SKM-1 treated with dmso at 0.1 percent for 144 hours (cell line): ENCODE results near the gene USP21.

Experiments used
- DNase-seq: peaks from one replicate; lab custom pipeline; 2025; ENCODE audit not compliant: unreplicated experiment; lab: John Stamatoyannopoulos, UW

Gene USP21

DNA sequence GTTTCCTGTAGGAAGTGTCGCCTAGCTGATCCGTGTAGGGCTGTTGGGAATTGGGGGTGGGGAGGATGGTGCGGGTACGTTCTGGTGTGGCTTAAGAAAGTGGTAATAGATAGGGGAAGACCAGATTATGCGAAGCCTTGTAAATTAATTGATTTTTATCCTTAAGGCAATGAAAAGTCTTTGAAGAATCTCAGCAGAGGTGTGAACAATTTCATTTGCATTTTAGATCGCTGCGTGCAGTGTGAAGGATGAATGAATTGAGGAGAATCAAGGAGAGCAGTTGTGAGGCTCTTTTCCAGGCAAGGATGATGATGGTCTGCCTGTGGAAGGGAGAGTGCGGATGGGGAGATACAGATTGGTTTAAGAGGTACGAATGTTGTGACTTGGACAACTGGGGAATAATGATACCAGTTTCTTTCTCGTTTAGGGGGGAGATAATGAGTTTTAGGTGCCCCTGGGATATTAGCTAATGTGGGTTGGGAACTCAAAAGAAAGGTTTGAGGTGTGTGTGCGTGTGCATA is 26.0 kb upstream of the USP21 start:
- DNase-seq, result no peak

DNA sequence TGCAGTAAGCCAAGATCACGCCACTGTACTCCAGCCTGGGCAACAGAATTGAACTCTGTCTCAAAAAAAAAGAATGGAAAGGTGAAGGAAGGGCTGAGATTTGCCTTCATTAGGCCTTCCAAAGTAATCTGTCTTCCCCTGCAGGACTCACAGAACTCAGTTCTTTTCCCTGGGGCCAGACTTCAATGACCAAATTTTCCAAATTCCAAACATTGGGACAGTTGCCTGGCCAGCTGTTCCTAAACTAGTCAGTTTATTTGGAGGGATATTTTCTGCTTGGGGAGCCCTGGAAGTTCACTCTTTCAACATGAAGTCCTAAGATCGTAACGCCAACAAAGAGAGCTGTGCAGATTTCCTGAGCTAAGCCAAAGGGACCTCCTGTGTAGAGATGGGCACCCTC is 21.4 kb upstream of the USP21 start:
- DNase-seq, result no peak

DNA sequence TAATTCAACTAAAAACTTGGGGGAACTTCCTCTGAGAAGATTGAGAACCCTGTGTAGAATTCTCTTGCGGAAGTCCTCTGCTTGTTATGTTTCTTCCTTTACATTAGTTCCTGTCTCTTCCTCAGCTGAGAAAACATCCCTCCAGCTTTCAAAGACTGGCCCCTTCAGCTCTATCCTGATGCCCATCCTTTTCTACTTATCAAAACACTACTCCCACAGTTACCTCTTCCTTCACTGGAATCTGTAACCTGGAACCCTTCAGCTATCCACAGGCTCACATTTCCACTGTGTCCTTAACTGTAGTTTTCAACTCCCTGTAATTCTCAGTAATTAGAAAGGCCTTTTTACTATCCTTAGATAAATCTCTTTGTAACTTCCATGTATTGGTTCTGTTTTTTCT is 20.9 kb upstream of the USP21 start:
- no peak for DNase-seq

DNA sequence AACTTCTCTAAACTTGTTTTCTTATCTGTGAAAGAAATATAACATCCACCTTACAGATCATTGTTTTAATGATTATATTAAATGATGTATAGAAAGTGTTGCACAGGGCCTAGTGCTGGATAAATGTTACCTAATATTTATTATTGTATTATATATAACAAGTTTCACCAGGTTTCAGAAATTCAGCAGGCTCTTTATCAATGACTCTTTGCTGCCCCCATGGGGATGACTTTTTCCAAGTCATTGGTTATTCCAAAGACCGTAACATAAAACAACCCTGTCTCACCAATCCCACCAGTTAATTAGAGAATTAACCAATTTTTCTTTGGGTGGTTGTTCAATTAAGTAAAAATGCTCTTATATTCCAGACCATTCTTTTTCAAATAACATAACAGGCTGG is 19.5 kb upstream of the USP21 start:
- DNase-seq, result no peak

DNA sequence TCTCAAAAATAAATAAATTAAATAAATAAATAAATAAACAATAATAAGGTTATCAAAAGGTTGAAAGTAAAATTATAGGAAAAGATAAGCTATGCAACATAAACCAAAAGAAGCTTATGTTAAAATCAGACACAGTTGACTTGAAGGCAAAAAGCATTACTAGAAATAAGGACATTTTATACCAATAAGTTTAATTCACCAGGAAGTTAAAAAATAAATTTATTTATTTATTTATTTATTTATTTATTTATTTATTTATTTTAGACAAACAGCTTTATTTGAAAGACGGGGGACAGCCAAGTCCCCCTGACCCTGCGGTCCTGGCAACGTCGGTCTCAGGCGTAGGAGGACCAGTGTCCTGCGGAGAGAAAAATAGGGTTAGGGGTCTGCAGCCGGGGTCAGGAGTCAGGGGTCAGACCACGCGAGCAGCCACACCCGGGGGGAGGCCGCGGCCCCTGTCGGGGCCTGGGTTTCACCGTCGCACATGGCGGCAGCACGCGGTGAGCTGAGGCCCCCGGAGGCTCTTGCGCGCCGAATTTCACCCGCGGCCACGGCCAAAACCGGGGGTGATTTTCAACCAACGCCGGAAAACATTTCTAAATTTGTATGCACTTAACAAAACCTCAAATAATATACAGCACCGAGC is 18.4 kb upstream of the USP21 start:
- DNase-seq, result no peak

DNA sequence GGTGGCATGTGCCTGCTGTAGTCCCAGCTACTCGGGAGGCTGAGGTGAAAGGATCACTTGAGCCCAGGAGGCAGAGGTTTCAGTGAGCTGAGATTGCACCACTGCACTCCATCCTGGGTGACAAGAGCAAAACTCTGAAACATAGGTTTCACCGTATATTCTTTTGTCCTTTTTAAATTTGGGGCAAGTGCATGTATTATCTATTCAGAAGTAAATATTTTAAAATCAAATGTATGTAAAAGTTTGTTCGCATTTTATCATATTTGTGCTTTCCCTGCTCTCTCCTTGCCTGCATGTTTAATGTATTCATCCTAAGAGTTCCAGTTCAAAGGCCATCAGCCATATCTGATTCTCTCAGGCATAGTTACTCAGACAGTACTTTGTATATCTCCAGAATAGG is 13.5 kb upstream of the USP21 start:
- no peak for DNase-seq

DNA sequence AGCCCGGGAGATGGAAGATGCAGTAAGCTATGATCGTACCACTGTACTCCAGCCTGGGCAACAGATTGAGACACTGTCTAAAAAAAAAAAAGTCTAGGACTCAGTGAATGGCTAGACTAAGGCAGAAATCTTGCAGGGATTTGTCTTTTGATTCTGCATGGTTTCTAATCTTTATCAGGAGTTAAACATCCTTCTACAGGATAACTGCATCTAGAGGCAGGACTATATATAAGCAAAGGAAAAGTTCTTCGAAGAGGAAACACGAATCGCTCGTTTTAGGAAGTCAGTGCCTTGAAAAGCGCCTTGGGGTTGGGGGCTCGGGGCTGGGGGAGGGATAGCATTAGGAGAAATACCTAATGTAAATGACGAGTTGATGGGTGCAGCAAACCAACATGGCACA is 6.1 kb upstream of the USP21 start:
- DNase-seq, result peak; percentile 35

DNA sequence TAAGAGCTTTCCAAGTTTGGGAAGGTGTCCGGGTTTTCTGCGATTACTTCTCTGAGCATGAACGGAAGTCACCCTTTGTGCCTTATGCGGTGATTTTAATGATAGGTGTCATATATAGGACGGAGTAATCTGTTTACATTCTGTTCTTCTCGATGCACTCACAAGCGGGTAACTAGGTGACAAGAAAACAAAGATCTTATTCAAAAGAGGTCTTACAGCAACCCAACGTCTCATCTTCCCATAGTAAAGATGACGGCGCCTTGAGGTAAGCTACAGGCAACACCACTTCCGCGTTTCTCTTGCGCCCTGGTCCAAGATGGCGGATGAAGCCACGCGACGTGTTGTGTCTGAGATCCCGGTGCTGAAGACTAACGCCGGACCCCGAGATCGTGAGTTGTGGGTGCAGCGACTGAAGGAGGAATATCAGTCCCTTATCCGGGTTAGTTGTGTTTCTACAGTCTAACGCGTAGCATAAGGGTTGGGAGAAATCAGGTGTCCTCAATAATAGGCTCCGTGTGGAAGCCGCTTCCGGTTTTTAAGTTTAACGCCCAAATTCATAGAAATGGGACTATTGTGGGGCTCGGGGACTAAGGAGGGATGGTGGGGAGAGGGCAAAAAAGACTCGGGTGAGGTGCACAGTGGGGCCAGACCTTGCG is 5.5 kb upstream of the USP21 start, which contains the start of gene UFC1:
UFC1 (plus strand) TSS at position 297 of the 656 bp plus-strand sequence; CDS start at position 317, 20 bp downstream.
- DNase-seq, result peak; percentile 93

DNA sequence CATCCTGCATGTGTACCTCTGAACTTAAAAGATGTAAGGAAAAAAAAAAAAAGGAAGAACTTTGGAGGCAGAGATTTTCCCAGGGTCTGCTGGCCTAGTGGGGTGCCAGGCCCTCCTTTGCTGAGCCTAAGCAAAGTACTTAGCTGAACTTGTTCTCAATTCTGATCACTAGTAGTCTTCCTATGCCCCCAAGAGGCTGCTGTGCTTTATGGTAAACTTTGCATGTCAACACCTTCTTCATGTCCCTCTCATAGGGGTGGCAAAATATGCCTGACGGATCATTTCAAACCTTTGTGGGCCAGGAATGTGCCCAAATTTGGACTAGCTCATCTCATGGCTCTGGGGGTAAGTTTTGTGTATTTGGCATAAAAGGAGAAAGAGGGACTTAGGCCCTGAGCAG is 1.4 kb upstream of the USP21 start:
- no peak for DNase-seq

DNA sequence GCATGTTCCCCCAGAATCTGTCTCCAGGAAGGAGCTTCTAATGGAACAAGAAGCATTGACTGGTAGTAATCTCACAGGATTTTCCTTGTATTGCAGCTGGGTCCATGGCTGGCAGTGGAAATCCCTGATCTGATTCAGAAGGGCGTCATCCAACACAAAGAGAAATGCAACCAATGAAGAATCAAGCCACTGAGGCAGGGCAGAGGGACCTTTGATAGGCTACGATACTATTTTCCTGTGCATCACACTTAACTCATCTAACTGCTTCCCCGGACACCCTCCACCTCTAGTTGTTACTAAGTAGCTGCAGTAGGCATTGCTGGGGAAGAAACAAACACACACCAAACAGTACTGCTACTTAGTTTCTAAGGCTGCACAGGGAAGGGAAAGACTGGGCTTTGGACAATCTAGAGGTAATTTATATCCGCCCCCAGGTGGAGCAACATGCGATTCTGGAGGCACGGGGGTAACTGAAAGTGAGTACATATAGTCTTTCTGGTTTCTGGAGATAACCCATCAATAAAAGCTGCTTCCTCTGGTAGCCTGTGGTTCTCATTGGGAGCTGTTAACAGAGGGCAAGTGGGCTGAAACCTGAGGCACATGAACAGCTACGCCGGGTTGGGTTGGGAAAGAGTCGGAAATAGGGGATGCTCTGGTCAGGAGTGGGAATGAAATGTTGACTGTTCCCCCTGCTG is 837 bp upstream of the USP21 start:
- no peak for DNase-seq

DNA sequence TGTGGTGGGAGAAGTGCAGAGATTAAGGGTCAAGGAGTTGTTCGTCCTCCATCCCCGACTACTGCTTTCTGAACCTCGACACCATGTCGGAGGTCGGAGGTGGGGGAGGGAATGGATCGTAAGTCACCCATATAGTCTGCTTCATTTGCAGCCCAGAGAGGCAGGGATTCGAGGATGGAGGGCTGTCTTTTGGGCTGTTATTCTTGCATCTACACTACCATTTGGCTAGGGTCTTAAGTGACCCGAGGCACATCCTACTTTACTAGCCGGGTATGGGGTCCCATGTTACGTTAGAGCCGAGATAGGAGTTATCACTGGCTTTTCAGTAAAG is 578 bp downstream of the USP21 start:
- no peak for DNase-seq

DNA sequence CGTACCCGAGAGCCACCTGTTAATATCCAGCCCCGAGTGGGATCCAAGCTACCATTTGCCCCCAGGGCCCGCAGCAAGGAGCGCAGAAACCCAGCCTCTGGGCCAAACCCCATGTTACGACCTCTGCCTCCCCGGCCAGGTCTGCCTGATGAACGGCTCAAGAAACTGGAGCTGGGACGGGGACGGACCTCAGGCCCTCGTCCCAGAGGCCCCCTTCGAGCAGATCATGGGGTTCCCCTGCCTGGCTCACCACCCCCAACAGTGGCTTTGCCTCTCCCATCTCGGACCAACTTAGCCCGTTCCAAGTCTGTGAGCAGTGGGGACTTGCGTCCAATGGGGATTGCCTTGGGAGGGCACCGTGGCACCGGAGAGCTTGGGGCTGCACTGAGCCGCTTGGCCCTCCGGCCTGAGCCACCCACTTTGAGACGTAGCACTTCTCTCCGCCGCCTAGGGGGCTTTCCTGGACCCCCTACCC is 1.4 kb downstream of the USP21 start:
- DNase-seq, result no peak

DNA sequence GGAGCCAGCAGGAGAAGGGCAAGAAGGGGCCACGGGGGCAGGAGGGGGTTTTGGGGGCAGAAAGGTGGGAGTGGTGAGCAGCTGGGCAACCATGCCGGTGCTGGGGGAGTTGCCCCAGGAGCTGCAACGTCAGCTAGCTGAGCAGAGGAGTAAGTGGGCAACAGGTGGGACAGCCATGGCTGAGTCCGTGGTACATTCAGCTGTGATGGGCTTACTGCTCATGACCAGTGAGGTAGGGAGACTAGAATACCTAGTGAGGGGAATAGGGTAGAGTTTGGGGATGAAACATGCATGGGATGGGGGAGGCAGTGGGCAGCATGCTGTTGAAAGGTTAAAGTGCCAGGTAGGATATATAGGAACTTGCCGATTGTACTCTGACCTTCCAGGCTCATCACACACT is 2.4 kb downstream of the USP21 start:
- DNase-seq, result no peak

DNA sequence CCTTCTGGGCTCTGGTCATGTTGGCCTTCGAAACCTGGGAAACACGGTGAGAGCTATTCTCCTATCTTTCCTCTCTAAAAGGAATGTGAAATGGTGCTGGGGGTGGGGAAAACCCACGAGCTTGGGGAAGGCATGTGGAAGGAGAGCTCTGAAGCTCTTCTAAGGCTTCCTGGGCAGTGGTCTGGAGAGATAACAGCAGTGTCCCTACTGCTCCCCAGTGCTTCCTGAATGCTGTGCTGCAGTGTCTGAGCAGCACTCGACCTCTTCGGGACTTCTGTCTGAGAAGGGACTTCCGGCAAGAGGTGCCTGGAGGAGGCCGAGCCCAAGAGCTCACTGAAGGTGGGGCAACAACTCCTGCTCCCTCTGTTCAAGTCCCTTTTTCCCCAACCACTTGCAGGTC is 2.8 kb downstream of the USP21 start:
- no peak for DNase-seq

DNA sequence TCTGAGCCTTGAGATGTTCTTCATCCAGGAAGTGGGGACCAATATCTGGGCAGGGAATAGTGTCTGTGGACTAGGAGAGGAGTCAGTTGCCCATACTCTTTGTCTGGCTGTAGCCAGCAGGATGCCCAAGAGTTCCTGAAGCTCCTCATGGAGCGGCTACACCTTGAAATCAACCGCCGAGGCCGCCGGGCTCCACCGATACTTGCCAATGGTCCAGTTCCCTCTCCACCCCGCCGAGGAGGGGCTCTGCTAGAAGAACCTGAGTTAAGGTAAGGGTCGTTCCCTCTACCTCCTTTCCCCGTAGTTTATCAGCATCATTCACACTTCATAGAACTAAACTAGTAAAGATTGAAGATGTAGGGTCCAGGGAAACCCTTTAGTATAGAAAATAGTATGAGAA is 3.5 kb downstream of the USP21 start:
- DNase-seq, result no peak

DNA sequence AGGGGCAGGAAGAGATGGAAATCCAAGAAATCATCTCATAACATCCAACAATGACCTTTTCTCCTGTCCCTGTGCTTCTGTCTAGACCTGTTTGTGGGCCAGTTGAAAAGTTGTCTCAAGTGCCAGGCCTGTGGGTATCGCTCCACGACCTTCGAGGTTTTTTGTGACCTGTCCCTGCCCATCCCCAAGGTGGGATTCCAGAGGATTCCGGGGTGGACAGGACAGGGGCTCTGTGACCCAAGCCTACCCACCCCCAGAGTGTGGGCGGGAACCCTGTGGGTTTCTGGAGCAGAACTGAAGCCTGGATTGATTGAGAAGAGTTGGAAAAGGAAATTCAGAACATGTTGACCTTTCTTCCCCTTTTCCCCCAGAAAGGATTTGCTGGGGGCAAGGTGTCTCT is 4.5 kb downstream of the USP21 start:
- no peak for DNase-seq

DNA sequence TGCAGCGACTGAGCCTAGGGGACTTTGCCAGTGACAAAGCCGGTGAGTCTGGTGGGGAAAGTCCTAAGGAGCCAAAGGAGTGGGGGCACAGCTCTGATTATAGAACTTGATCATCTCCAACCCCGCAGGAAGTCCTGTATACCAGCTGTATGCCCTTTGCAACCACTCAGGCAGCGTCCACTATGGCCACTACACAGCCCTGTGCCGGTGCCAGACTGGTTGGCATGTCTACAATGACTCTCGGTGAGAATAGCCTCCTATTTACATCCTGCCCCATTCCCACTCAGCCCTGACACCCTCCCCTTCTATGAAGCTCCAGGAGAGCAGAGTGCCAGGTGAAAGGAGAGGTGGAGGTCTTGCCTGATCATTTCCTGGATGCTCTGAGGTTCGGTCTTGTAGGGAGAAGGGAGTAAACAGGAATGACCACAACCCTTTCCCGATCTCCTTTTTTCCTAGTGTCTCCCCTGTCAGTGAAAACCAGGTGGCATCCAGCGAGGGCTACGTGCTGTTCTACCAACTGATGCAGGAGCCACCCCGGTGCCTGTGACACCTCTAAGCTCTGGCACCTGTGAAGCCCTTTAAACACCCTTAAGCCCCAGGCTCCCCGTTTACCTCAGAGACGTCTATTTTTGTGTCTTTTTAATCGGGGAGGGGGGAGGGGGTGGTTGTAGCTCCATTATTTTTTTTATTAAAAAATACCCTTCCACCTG is 5.8 kb downstream of the USP21 start:
- no peak for DNase-seq

DNA sequence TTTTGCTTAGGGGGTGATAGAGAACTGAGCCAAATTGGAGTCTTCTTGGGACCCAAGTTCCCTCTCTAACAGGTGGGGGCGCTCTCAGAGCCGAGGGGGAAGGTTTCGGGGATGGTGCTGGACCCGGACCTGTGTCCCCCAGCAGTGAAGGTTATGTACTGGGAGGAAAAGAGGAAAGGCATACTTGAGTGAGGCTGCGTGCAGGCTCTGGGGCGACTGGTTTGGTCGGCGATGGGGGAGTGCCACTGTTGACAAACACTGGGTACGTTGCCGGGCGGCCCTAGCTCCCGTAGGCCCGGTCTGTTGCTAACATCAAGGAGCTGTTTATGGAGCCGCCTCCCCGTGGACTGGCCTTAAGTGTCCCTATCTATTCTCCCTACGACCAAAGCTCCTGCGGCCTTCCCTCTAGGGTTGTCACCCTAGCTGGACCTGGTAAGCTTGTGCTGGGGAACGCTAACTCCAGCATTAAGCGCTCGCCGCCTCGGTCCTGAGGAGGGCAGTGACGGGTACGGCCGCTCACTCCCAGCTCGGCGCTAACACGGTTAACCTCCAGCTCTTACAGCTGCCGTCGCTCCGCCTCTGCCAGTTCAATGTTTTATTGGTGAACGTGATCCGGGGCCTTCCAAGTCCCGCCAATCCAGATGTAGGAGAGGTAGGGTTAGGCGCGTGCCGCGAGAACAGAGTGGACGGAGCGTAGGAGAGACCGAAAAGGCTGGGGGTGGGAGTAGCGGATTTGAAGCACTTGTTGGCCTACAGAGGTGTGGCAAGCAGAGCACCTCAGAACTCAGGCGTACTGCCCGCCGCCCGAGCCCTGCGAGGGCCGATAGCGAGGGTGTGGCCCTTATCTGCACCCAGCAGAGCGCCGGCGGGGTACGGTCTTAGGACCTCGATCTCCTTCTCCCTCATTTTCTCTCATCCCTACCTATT is 6.7 kb downstream of the USP21 start, which contains the start of gene PPOX:
PPOX (plus strand) TSS at position 685 of the 927 bp plus-strand sequence. CDS start 422 bp downstream, outside the sequence.
- DNase-seq, result peak; percentile 100

DNA sequence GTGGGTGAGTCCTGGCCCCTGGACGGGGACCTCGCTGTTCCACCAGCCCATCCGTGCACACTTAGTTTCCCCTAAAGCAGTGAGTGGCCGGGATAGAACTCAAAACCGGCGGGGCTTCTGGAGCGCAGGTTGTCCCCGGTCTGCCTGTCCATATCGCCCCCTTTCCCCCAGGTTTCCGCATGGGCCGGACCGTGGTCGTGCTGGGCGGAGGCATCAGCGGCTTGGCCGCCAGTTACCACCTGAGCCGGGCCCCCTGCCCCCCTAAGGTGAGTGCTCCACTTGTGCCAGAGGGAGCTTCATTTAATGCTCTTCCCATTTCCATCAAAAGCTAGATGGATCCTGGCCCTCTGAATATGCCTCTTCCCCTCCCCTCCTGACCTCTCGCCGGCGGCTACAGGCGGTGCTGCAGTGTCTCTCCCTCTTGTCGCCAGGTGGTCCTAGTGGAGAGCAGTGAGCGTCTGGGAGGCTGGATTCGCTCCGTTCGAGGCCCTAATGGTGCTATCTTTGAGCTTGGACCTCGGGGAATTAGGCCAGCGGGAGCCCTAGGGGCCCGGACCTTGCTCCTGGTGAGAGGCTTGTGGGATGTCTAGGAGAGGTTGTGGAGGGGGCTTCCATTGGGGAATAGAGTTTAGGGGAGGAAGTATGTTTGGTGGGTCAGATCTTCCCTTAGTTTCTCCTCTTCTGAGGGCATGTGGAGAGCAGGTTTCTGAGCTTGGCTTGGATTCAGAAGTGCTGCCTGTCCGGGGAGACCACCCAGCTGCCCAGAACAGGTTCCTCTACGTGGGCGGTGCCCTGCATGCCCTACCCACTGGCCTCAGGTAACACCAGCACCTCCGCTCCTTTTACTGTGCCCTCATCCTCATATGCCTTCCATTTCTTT is 7.6 kb downstream of the USP21 start:
- DNase-seq, result no peak
